GM12873 (cell line): ENCODE results near the gene RCSD1.

ENCODE experiments used
- CTCF ChIP-seq: IDR thresholded peaks from 2 replicates; pipeline ENCODE4 v1.5.1; 2012; ENCODE audit warnings: low read depth, mild to moderate bottlenecking, moderate library complexity, low read length, control low read depth; ENCODE audit not compliant: insufficient read depth; ENCODE audit errors: missing control alignments

The RCSD1 gene

GRCh38 chr1:167685844-167686243 is 55.8 kb downstream of the RCSD1 start:
- TF ChIP-seq CTCF: no peak

- TF ChIP-seq CTCF: peak; percentile 87
Observed at GRCh38 chr1:167687919-167688519, 58.0 kb downstream of the RCSD1 start.

DNA sequence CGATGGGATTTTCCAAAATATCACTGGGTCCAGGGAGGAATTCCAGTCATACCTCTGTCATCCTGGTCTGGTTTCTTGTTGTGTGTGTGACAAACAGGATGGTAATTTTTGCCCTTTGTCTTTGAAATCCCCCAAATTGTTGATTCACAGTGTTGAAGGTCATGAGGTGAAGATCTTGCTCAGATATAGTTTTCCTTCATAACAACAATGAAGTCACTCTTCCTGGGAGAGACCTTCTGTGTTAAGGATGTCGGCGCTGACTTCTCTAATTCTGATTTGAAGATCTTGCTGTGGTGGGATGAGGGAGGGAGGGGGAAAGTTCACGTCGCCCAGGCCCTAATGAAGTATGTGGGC is 59.5 kb downstream of the RCSD1 start:
- no peak for TF ChIP-seq CTCF

DNA sequence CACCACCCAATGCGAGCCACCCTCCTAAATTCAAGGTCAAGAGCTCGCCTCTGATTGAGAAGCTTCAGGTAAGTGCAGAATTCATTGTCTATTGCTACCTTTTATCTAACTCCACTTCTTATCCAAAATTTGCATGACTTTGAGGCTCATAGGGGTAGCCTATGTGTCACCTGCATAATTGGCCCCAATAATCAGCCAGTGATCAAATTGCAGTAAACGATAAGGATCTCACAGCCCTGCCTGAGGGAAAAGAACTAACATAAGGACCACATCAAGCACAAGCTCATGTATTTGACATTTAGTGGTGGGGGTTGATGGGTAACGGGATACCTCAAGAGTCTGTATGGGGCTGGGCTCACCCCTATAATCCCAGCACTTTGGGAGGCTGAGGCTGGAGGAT is 60.0 kb downstream of the RCSD1 start:
- TF ChIP-seq CTCF: no peak

DNA sequence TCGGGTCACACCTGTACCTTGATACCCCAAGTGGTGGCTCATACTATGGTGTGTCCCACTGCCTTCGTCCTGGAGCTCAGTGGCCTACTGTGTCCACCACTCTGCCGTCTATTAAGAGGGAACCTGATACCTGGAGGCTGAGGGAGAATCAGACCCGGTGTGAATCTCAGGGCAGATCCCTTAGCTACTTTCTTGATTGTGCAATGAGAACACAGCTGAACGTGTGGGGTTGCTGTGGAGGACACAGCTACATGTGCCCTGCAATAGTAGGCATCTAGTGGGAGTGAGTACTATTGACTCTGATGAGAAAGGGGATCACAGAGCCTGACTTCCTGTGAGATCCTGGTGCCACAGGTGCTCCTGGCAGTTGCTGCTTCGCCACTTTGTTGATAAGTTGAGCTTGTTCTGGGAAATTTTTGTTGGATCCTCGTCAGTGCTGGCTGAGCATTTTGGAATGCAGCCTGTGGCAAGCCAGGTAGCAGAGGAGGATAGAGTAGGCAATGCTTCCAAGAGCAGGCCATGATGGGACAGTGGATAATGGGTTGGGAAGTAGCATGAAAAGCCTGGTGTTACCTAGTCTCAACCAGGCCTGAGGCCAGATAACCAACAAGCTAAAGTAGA is 63.5 kb downstream of the RCSD1 start:
- no peak for TF ChIP-seq CTCF

DNA sequence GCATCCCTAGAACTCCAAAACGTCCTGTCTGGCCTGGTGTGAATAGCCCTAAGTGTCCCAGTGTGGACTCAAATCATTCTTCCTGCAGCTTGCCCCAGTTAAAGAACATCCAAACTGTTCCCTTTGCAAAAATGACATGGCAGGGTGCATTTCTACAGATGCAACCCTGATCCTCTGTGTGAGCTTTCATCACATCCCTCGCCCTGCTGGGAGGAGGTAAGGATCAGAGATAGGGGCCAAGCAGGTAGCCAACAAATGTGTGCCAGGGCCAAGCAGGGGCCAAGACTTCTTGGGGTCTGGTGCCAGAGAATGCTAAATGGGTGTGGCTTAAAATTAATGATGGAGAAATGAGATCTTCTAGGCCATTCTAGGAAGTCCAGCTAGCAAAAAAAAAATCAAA is 64.7 kb downstream of the RCSD1 start:
- TF ChIP-seq CTCF: no peak

- no peak for TF ChIP-seq CTCF
Observed at GRCh38 chr1:167695147-167695546, 65.1 kb downstream of the RCSD1 start.
